Renal cortex interstitium (tissue), 11 donors: Measurements from ENCODE around the gene SCAPER. TPM values are rescaled to one million over a fixed set of nuclear protein-coding genes. Genes with fewer than 3 reads are reported as not detected.

ENCODE experiments used
- DNase-seq, 11 donors: peaks; one replicate each; pipeline ENCODE4 v3.0.0-alpha.2; 2013; ENCODE audit warnings: low read depth in 9 of 11, low spot score in 4 of 11; ENCODE audit errors: extremely low read depth in 1 of 11
- polyA plus RNA-seq, 3 donors: library from polyadenylated mRNA; unstranded; fragments of 120-200 nt; gene quantifications; one replicate each; pipeline ENCODE4 v1.2.1, GENCODE V29; 2013; ENCODE audit not compliant: insufficient read length in 3 of 3

The SCAPER gene
- polyA plus RNA-seq, 3 donors: 23.1 to 27.5 (median 27.1) TPM

DNA sequence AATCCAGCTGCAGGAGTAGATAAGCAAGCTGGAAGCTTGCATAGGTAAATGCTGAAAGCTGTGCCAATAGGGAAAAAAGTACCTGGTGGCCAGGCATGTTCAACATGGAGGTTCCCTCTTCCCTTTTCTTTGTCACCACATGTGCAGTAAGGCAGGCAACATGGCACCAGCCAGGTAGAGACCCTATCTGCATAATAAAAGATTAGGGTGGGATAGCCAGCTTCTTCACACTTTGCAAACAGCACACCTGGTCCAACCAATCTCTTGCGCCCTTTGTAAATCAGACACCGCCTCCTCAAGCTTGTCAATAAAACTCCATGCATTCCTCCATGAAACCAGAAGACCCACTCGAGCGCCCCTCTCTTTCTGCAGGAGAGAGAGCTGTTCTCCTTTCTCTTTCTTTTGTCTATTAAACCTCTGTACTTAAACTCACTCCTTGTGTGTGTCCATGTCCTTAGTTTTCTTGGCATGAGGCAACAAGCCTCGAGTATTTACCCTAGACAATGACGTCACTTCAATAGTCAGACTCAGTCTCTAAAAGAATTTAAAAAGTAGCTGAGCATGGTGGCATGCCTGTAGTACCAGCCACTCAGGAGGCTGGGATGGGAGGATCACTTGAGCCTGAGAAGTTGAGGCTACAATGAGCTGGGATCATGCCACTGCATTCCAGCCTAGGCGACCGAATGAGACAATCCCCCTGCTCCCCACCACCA lies 256.3 kb downstream of the SCAPER start:
- no peak for DNase-seq

DNA sequence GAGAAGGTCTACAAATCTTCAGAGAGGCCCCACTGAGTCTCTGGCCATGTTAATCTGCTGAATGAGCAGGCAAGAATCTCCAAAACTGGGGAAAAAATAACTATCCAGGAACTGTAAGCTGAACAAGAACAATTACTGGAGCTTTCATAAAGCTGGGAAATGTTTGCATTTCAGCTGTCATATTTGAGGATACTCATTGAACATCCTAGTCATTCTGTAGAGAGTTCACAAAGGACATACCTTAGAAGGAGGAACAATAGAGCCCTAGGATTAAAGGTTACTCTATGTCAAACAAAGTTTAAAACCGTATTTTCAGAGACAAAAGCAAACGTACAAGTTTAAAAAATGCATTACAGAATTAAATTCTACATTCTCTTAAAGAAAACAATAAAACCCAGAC lies 257.5 kb downstream of the SCAPER start:
- DNase-seq: no peak

DNA sequence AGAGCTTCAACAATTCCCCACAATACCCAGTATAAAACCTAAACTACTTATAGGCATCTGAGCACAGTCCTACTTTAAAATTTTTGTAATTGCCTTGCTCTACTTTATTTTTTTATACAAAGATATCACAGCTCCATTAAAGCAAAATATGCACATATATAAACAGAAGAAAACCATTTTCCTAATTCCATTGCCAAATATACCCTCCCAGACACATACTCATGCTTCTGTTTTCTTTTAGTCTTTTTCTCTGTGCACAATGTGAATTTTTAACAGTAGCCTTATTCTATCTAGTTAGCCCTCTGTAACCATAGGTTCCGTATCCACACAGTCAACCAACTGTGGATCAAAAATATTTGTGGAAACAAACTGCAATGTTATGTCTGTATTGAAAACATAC lies 260.5 kb downstream of the SCAPER start:
- DNase-seq: no peak

DNA sequence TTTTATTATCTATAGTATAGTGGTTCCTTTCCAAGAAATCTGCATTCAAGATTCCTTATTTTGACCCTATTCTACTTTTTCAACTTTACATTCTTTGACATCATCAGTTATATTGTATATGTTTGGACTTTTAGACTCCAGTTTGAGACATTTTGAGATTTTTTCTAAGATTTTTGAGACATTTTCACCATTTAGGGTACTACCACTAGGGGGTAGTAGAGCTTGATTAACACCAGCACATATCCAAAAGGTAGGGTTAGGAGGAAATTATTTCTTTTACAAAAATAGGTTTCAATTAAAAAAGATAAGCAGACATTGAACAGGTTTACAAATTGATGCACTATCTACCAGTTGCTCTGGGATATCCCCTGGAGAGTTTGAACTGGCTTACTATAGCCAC lies 262.5 kb downstream of the SCAPER start:
- DNase-seq: no peak

DNA sequence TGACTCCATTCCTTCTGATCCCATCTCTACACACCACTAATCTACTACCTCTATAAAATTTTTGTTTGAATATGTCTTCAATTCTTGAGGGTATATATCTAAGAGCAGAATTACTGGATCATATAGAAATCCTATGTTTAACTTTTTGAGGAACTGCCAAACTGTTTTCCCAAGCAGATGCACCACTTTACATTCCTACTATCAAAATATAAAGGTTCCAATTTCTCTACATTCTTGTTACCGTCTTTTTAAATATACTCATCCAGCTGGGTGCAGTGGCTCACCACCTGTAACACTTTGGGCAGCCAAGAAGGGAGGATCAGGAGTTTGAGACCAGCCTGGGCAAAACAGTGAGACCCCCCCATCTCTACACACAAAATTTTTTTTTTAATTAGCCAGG lies 268.0 kb downstream of the SCAPER start:
- no peak for DNase-seq

DNA sequence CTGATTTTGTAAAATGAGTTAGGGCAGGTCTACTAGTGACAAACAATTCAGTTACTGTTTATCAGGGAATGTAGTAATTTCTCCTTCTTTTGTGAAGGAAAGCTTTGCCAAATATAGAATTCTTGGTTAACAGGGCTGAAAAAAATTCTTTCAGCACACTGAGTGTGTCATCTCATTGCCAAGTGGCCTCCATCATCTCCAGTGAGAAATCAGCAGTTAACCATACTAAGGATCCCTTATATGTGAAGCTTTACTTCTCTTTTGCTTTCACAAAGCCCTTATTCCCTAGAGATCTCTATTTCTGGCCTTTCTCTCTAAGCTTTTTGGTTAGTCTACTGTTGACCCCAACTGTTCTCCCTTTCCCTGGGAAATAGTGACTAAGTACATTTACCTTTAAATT lies 269.1 kb downstream of the SCAPER start:
- DNase-seq: no peak

DNA sequence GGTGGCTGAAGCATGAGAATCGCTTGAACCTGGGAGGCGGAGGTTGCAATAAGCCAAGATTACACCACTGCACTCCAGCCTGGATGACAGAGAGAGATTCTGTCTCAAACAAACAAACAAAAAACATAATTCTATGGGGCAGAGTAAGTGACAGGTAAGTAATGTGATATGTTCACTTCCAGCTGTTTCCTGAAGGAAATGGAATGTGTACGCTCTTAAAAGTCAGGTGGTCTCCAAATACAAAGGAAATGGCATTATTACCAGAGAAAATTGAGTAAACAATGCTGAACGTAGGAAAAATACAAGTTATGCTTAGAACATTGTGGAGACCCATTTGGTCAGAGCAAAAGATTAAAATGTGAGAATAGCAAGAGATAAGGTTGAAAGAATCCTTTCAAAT lies 278.5 kb downstream of the SCAPER start:
- no peak for DNase-seq

DNA sequence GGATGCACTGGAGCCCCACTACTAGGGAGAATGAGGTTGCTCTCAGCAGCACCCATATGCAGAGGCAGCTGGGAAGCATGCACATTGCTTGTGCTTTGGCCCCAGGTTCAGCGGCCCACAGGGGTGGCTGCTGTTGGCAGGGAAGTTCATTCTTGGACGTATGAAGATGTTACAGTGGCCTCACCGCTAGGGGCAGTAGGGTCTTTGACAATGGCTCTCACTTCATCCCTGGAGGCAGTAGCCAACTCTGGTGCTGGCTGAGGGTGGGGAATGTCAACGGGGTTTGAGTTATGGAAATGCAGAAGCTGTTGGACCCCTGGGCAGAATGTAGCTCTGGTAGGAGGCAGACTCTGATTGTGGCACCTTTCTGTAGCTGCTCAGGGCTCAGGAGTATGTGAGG lies 279.9 kb downstream of the SCAPER start:
- no peak for DNase-seq

DNA sequence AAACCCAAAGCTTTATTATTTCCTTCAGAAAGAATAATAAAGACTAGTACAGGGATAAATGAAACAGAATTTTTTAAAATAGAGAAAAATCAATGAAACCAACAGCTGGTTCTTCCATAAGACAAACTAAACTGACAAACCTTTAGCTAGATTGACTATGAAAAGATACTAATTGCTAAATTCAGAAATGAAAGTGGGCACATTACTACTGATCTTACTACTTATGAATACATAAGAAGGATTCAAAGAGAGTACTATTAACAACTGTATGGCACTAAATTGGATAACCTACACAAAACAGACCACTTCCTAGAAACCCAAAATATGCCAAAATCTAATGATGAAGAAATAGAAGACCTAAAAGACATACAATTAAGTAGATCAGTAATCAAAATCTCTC lies 290.4 kb downstream of the SCAPER start:
- no peak for DNase-seq

DNA sequence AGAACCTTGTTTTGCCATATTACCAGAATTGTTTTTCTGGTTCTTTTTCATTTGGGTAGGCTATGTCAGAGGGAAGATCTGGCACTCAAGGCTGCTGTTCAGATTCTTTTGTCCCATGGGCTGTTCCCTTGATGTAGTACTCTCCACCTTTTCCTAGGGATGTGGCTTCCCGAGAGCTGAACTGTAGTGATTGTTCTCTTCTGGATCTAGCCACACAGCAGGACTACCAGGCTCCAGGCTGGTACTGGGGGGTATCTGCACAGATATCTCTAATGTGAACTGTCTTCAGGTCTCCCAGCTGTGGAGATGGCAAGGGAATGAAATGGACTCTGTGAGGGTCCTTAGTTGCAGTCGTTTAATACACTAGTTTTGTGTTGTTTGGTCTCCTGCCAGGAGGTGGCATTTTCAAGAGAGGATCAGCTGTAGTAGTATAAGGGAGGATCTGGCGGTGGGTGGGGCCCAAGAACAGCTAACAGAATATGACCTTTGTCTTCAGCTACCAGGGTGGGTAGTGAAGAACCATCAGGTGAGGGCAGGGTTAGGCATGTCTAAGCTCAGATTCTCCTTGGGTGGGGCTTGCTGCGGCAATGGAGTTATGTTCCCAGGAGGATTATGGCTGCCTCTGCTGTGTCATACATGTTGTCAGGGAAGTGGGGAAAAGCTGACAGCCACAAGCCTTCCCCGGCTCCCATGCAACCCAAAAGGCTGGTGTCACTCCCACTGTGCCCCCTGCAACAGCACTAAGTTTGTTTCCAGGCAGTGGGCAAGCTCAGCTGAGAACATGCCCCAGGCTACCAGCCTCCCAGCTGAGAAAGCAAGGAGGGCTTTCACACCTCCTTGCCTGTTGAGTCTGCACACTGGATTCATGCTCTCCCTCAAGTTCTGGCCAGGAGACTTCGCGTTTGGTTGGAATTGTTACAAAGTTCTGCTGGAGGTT lies 316.1 kb downstream of the SCAPER start:
- no peak for DNase-seq

DNA sequence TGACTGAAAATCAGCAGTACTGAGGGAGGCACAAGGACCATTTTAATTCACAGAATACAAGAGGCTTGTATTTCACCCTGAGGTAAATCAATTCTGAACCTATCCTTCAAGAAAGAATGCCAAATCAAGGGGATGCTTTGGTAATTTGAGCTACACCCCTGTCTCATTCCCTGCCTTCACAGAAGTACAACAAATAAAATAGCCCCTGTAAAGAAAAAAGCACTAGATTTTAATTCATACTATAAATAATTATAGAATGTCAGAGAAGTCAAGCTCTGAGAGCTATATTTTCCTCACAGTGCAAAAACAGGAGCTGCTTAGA lies 319.6 kb downstream of the SCAPER start:
- peak in 5 of 11 donors; percentile 1 to 28 (median 18) for DNase-seq

DNA sequence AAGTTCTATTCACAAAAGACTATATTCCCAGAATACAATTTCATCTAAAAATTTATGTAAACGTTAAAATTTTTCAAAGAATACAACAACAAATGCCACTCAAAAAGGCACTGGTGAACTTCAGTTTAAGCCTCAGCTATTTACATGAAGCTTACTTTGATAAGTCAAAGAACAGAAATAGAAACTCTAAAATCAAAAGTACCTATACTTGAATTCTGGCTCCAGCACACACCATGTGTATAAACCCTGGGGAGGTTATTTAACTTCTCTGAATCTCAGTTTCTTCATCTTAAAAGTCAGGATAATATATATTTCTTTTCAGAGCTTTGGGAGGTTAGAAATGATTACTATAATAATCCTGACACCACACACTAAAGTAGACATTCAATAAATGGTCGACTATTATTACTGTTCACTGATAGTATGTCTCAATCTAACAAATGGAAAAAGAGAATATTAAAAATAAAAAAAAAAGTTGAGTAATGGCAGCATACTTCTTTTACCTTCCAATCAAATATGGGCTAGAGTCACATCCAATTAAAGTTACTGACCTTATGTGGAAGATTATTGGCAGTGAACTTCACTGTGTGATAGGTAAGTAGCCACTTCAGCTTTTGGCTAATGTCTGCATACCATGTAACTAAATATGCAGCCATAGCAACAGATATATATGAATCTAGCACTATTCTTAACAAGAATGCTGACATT lies 320.1 kb downstream of the SCAPER start:
- DNase-seq: no peak

DNA sequence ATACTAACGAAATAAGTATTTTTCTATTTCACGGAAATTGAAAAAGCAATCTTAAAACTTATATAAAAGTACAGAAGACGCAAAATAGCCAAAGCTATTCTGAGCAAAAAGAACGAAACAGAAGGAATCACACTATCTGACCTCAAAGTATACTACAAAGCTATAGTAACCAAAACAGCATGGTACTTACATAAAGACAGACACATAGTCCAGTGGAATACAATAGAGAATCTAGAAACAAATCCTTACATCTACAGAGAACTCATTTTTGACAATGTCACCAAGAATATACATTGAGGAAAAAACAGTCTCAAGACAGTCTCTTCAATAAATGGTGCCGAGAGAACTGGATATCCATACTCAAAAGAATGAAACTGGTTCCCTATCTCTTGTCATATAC lies 322.6 kb downstream of the SCAPER start:
- no peak for DNase-seq

DNA sequence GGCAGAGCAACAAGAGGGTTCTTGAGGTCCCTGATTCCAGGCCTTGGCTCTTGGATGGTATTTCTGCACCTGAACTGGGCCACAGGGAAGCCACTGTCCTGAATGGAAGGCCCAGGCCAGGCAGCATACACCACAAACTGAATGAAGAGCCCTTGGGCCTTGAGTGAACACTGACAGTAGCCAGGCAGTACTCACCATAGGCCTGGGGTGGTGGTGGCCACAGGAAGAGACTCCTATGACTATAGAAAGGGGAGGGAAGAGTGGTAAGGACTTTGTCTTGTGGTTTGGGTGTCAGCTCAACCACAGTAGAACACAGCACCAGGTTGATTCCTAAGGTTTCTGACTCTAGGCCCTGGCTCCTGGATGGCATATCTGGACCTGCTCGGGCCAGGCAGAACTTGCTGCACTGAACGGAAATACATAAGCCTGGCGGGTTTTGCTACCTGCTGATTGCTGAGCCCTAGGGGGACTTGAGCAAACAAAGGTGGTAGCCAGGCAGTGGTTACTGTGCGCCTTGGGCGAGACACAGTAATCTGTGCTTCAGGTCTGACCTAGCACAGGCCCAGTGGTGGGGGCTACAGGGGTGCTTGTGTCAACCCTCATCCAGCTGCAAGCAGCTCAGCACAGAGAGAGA lies 327.1 kb downstream of the SCAPER start:
- no peak for DNase-seq

DNA sequence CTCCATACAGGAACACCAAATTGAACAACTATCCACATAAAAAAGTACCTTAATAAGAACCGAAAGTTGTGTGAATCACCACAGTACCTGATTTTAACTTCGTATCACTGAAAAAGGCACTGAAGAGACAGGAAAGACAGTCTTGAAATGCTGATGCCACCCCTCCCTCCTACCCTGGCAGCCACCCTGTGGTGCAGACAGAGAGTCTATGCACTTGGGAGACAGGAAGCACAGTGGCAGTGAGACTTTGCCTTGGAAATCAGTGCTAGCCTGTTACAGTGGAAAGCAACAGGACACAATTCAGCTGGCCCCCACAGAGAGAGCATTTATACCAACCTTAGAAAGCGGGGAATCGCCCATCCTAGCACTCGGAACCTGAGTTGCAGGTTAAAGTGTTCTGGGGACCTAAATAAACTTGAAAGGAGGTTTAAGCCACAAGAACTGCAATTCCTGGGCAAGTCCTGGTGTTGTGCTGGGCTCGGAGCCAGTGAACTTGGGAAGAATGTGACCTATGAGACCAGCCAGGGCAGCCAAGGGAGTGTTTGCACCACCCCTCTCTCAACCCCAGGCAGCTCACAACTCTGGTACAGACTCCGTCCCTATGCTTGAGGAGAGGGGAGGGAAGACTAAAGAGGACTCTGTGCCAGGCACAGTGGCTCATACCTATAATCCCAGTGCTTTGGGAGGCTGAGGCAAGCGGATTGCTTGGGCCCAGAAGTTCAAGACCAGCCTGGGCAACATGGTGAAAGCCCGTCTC lies 328.4 kb downstream of the SCAPER start:
- DNase-seq: peak in 10 of 11 donors; percentile 7 to 60 (median 26)

DNA sequence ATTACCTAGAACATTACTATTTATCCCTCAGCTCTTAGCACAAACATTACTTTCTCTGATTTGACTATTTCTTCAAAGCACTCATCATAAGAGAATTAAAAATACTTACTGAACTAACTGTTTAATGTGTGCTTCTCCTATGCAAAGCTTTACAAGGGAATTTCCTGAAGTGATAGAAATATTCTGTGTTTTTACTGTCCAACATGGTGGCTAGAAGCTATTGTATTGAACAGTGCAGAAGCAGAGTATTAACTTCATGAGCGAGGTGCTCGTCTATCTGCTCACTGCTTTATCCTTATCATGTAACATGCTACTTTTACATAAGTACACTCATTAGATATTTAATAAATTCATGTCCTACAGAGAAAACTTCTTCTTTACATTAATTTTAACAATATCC lies 329.5 kb downstream of the SCAPER start:
- no peak for DNase-seq

DNA sequence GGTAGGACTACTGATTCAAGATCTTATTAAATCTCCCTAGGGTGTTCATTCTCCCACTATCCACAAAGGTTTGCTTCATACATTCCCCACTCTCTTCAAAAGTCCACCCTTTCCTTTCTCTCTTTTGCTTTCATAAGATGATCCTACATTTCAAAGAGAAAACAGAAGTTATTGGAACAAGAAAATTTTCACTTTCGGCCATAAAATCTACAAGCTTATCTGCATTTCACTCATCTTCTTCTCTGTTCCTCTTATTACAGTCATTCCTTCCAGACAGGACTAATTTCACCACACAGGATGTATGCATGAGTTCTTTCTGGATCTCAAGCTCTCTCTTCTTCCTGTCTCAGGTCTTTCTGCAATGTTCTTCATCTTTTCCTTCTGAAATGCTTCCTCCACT lies 329.9 kb downstream of the SCAPER start:
- no peak for DNase-seq

DNA sequence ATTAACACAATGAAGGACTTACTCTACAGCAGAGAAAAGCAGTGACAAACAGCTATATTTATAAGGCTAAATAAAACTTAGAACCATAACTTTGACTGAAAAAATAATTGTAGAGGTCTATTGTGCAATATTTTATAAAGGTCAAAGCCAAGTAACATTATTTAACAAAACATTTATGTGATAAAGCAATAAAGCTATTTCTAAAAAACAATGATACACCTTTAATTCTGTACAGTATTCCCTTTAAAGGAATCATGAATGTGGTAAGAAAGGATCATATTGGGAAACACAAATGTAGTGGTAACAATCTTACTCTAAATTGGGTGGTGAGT lies 332.2 kb downstream of the SCAPER start:
- DNase-seq: no peak

DNA sequence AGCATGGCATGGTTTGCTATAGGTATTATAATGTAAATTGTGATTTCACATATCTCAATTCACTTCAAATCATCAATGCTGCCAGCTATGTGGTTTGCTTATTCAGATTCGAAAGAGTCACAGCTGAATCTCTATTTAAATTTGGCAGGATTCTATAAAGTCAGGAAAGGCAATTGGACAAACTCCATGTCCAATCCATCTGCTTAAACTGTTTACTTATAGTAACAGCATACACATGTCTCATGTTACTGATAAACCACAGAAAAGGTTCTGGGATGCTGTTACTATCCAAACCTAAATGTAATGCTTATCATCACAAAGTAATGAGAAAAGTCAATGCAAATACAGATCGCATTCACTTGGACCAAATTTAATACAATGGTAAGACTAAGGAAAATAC lies 338.9 kb downstream of the SCAPER start:
- no peak for DNase-seq
